Chondrocyte (in vitro differentiated cells): ENCODE results near the gene SLAMF9. TPM values are rescaled to one million over a fixed set of nuclear protein-coding genes. Genes with fewer than 3 reads are reported as not detected.

Source experiments
- DNase-seq: peaks from one replicate; pipeline ENCODE4 v3.0.0; 2021; ENCODE audit warnings: mixed read lengths, low spot score
- H3K27ac Mint-ChIP-seq: one replicate; pipeline ENCODE4 v1.8.0; 2021; ENCODE audit warnings: mild to moderate bottlenecking, moderate library complexity, mixed read lengths; ENCODE audit not compliant: unreplicated experiment
- H3K27me3 Mint-ChIP-seq: 2 replicates; pipeline ENCODE4 v1.8.0; 2021; ENCODE audit warnings: low read depth, mixed read lengths
- H3K36me3 Mint-ChIP-seq: 2 replicates; pipeline ENCODE4 v1.8.0; 2021; ENCODE audit warnings: low read depth, mixed read lengths
- H3K4me1 Mint-ChIP-seq: 2 replicates; pipeline ENCODE4 v1.8.0; 2021; ENCODE audit warnings: low read depth, mild to moderate bottlenecking, mixed read lengths
- H3K4me3 Mint-ChIP-seq: one replicate; pipeline ENCODE4 v1.8.0; 2021; ENCODE audit warnings: mild to moderate bottlenecking, moderate library complexity, mixed read lengths; ENCODE audit not compliant: unreplicated experiment
- H3K9me3 Mint-ChIP-seq: 2 replicates; pipeline ENCODE4 v1.8.0; 2021; ENCODE audit warnings: low read depth, mixed read lengths
- CTCF ChIP-seq: fragments of 200-600 bp; sonication (generic); IDR thresholded peaks from 2 replicates; pipeline ENCODE4 v1.5.0; 2021; ENCODE audit warnings: antibody characterized with exemption, mild to moderate bottlenecking, moderate library complexity
- total RNA-seq: library from RNA; stranded (reverse); gene quantifications from 3 replicates; pipeline ENCODE4 v1.2.1, GENCODE V29; 2021

The SLAMF9 gene
- total RNA-seq, 1 donor from 2014 or later: not detected

GRCh38 chr1:159972443-159973205 is 18.6 kb upstream of the SLAMF9 start:
- Mint-ChIP-seq H3K36me3 (peaks cover 2% of the 10 kb centered on the region), H3K9me3 (peaks cover 6% of the 10 kb centered on the region), H3K4me3 (no peak overlapping the region), H3K27me3 (peaks cover 36% of the 10 kb centered on the region), H3K27ac (no peak overlapping the region), H3K4me1 (no peaks in the 10 kb centered on the region)
- no peak for TF ChIP-seq CTCF
- no peak for DNase-seq

DNA sequence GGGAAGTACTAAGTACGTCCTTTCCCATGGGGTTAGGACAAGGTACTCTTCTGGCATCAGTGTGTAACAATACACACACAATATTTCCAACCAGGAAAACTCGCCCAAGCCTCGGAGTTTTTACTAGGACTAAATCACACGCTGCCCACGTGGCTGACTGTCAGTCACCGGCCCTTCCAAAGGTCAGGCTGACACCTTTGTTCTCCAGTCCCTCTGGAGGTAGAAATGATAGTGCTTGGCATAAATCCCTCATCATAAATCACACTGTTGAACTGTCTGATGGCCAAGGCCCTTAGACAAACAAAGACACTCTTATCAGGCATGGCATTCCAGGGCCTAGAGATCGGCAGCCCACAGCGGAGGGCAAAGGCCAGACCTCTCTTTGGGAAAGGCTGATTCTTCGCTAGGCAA is 16.9 kb upstream of the SLAMF9 start:
- TF ChIP-seq CTCF: no peak
- no peaks in the 10 kb centered on the region for H3K4me1 Mint-ChIP-seq
- H3K27me3 Mint-ChIP-seq: peaks cover 41% of the 10 kb centered on the region
- H3K9me3 Mint-ChIP-seq: peaks cover 12% of the 10 kb centered on the region
- peaks cover 10% of the 10 kb centered on the region for H3K36me3 Mint-ChIP-seq
- no peak overlapping the region for H3K4me3 Mint-ChIP-seq
- DNase-seq: no peak
- no peak overlapping the region for H3K27ac Mint-ChIP-seq

- DNase-seq: no peak
- Mint-ChIP-seq H3K27ac (no peak overlapping the region), H3K9me3 (peaks cover 13% of the 10 kb centered on the region), H3K36me3 (peaks cover 16% of the 10 kb centered on the region), H3K4me3 (no peak overlapping the region), H3K27me3 (peaks cover 56% of the 10 kb centered on the region), H3K4me1 (no peaks in the 10 kb centered on the region)
- no peak for TF ChIP-seq CTCF
These were observed 14.9 kb upstream of the SLAMF9 start for GRCh38 chr1:159968901-159969300.

DNA sequence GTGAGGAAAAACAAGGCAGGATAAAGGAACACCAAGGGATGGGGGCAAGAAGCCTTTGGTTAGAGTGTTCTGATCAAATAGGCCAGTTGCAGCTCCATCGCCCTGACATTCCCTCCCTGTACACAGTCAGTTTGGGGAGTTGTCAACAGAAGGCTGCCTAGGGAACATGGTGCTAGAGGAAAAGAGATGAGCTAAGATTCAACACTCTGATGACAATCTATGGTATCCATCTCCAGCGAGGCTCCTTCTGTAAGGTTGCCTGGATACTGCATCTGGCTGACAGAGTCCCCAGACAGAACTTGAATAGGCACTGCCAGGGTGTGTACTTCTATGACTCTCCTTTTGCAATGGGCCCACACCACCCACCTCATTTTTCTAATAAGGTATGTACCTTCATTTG is 11.2 kb upstream of the SLAMF9 start:
- H3K27me3 Mint-ChIP-seq: peaks cover 46% of the 10 kb centered on the region
- peaks cover 19% of the 10 kb centered on the region for H3K36me3 Mint-ChIP-seq
- no peak overlapping the region for H3K4me3 Mint-ChIP-seq
- H3K4me1 Mint-ChIP-seq: peaks cover 10% of the 10 kb centered on the region
- TF ChIP-seq CTCF: no peak
- DNase-seq: no peak
- H3K27ac Mint-ChIP-seq: no peak overlapping the region
- peaks cover 13% of the 10 kb centered on the region for H3K9me3 Mint-ChIP-seq

- TF ChIP-seq CTCF: no peak
- Mint-ChIP-seq H3K4me3 (no peak overlapping the region), H3K9me3 (peaks cover 13% of the 10 kb centered on the region), H3K27ac (no peak overlapping the region), H3K4me1 (peaks cover 10% of the 10 kb centered on the region), H3K27me3 (peaks cover 51% of the 10 kb centered on the region), H3K36me3 (peaks cover 19% of the 10 kb centered on the region)
- DNase-seq: no peak
These were observed 10.1 kb upstream of the SLAMF9 start for GRCh38 chr1:159964144-159964543.
